K562 (cell line): ENCODE data around the gene CFAP70. TPM values are rescaled to one million over a fixed set of nuclear protein-coding genes. Genes with fewer than 3 reads are reported as not detected.
A peak's percentile ranks its signal among the peaks of the same experiment; 100 is the strongest.

Experiments used
- ATAC-seq: fragments of 200-7000 bp; cut with Tn5 transposase; 3 replicates; pipeline ENCODE4 v1.9.1; 2020; ENCODE audit warnings: moderate library complexity
- BruUV-seq: library from RNA; stranded (reverse); fragments of 400-500 nt; replicated peaks from 2 replicates; lab custom pipeline; 2021; lab: Mats Ljungman, UMichigan
- CTCF ChIA-PET: fragments of 300-600 bp; formaldehyde crosslinking; extraction: SDS; loops from one replicate; lab custom pipeline; 2021; ENCODE audit warnings: low intra/inter-chr PET ratio; lab: Yijun Ruan, JAX
- POLR2A ChIA-PET: fragments of 300-600, 350-650 bp; sonication (Branson Sonifier 250); formaldehyde crosslinking; extraction: SDS; loops from one replicate; lab custom pipeline; 2021; ENCODE audit warnings: antibody characterized with exemption, inconsistent platforms; lab: Yijun Ruan, JAX
- DNase-seq, 4 experiments: peaks; one replicate each; pipeline versions ENCODE4 v3.0.0 to v3.0.0-alpha.2; 2011 to 2018; ENCODE audit warnings: low spot score in 3 of 4, mixed read lengths in 3 of 4; ENCODE audit errors: extremely low read depth in 1 of 4
- FAIRE-seq: peaks from 2 replicates; lab custom pipeline; 2011; peaks lifted over from hg19 to GRCh38; lab: Jason Lieb, UNC
- H2AFZ ChIP-seq: 2 replicates; pipeline ENCODE4 v1.6.0; 2011; ENCODE audit warnings: low read depth, low read length, control low read depth, inconsistent platforms
- H3K27ac ChIP-seq: fragments of 200-600 bp; 3 replicates; pipeline ENCODE4 v1.8.0; 2011; ENCODE audit warnings: low read depth, mild to moderate bottlenecking, control low read depth, inconsistent platforms, low read length, moderate library complexity, mixed read lengths; ENCODE audit errors: extremely low read depth
- H3K27me3 ChIP-seq, 2 experiments: fragments of 300-600 bp in 1 of 2; 2 replicates in 1 of 2; 3 replicates in 1 of 2; pipeline versions ENCODE4 v1.6.0 to v1.8.0; 2011; ENCODE audit warnings: inconsistent platforms in 2 of 2, low read length in 2 of 2, mild to moderate bottlenecking in 1 of 2, mixed read lengths in 1 of 2, moderate library complexity in 1 of 2; ENCODE audit not compliant: control insufficient read depth in 2 of 2, insufficient read depth in 2 of 2
- H3K36me3 ChIP-seq: fragments of 300-600 bp; 3 replicates; pipeline ENCODE4 v1.8.0; 2011; ENCODE audit warnings: mild to moderate bottlenecking, low read length, inconsistent platforms; ENCODE audit not compliant: control insufficient read depth, insufficient read depth
- H3K4me1 ChIP-seq, 2 experiments: fragments of 200-600 bp in 1 of 2; replicated peaks in 1 of 2; 2 replicates in 1 of 2; 3 replicates in 1 of 2; pipeline versions ENCODE4 v1.5.1 to v1.8.0; 2011; ENCODE audit warnings: inconsistent platforms in 2 of 2, low read length in 2 of 2, mild to moderate bottlenecking in 1 of 2, mixed read lengths in 1 of 2, moderate library complexity in 1 of 2; ENCODE audit not compliant: control insufficient read depth in 2 of 2, insufficient read depth in 2 of 2
- H3K4me2 ChIP-seq: 2 replicates; pipeline ENCODE4 v1.6.1; 2011; ENCODE audit warnings: low read length, control low read depth, inconsistent platforms, mixed read lengths; ENCODE audit not compliant: insufficient read depth
- H3K4me3 ChIP-seq: fragments of 200-600 bp; sonication (generic), shearing (Covaris generic); 2 replicates; pipeline ENCODE4 v1.5.1; 2016; ENCODE audit warnings: control low read depth, inconsistent platforms
- H3K79me2 ChIP-seq: fragments of 200-600 bp; 3 replicates; pipeline ENCODE4 v1.8.0; 2011; ENCODE audit warnings: low read length, inconsistent platforms; ENCODE audit not compliant: control insufficient read depth, insufficient read depth
- H3K9ac ChIP-seq, 2 experiments: 2 replicates each; pipeline versions ENCODE4 v1.6.0 to v1.6.1; 2011; ENCODE audit warnings: low read depth in 2 of 2, low read length in 2 of 2, control low read depth in 1 of 2, inconsistent platforms in 1 of 2, mild to moderate bottlenecking in 1 of 2, mixed read lengths in 1 of 2; ENCODE audit not compliant: insufficient read depth in 1 of 2
- H3K9me1 ChIP-seq: one replicate; pipeline ENCODE4 v1.6.0; 2011; ENCODE audit warnings: inconsistent platforms, mild to moderate bottlenecking, low read length, moderate library complexity; ENCODE audit not compliant: control insufficient read depth, insufficient read depth
- H3K9me3 ChIP-seq: replicated peaks from 2 replicates; pipeline ENCODE4 v1.5.1; 2011; ENCODE audit warnings: low read depth, low read length, inconsistent platforms; ENCODE audit not compliant: control insufficient read depth, insufficient read depth
- H4K20me1 ChIP-seq: replicated peaks from 2 replicates; pipeline ENCODE4 v1.6.1; 2011; ENCODE audit warnings: low read length, inconsistent platforms, mixed read lengths; ENCODE audit not compliant: control insufficient read depth, insufficient read depth
- GTF2E2 ChIP-seq: fragments of 200-800 bp; sonication (Bioruptor generic); IDR thresholded peaks from 2 replicates; pipeline ENCODE4 v1.6.1; 2016; ENCODE audit warnings: missing genetic modification characterization, missing compliant biosample characterization
- MYBL2 ChIP-seq, 2 experiments: fragments of 450-650 bp in 1 of 2; sonication (generic) in 1 of 2; formaldehyde crosslinking in 1 of 2; IDR thresholded peaks; 2 replicates each; pipeline versions ENCODE4 v1.6.1 to v1.8.1; 2017 to 2022; ENCODE audit warnings: borderline replicate concordance in 1 of 2, inconsistent platforms in 1 of 2, low read depth in 1 of 2, mild to moderate bottlenecking in 1 of 2, missing genetic modification reagents in 1 of 2, moderate library complexity in 1 of 2
- NEUROD1 ChIP-seq: fragments of 150-350 bp; IDR thresholded peaks from 2 replicates; pipeline ENCODE4 v1.6.1; 2014; ENCODE audit warnings: borderline replicate concordance, low read length, low read depth; ENCODE audit not compliant: partially characterized antibody
- POLR2A ChIP-seq: fragments of 450-650 bp; conservative IDR thresholded peaks from 2 replicates; pipeline ENCODE4 v1.6.1; 2016
- SFPQ ChIP-seq: fragments of 200-400 bp; formaldehyde crosslinking; IDR thresholded peaks from 2 replicates; pipeline ENCODE4 v1.6.1; 2017; ENCODE audit warnings: mild to moderate bottlenecking, low read depth, low read length, moderate library complexity
- TRIM28 ChIP-seq: fragments of 450-650 bp; IDR thresholded peaks from 2 replicates; pipeline ENCODE4 v1.6.1; 2017
- USF1 ChIP-seq: sonication (generic); formaldehyde crosslinking; IDR thresholded peaks from 2 replicates; pipeline ENCODE4 v1.9.0; 2022; ENCODE audit warnings: mild to moderate bottlenecking, missing genetic modification reagents
- WHSC1 ChIP-seq: IDR thresholded peaks from one replicate; pipeline ENCODE4 v1.6.1; 2012; ENCODE audit warnings: low read length, control low read depth, inconsistent platforms
- YY1 ChIP-seq, 3 experiments: IDR thresholded peaks; 2 replicates each; pipeline ENCODE4 v1.6.1; 2011; ENCODE audit warnings: low read length in 2 of 3, mild to moderate bottlenecking in 2 of 3, moderate library complexity in 2 of 3, borderline replicate concordance in 1 of 3, control low read depth in 1 of 3, low read depth in 1 of 3; ENCODE audit not compliant: insufficient read depth in 3 of 3, insufficient replicate concordance in 2 of 3, control insufficient read depth in 1 of 3, insufficient read length in 1 of 3; ENCODE audit errors: extremely low read depth in 1 of 3
- ZBTB7A ChIP-seq: IDR thresholded peaks from 2 replicates; pipeline ENCODE4 v1.6.1; 2011; ENCODE audit warnings: low read depth, mild to moderate bottlenecking, low read length, moderate library complexity, borderline replicate concordance; ENCODE audit not compliant: control insufficient read depth
- WGBS: fragments of 100-300 bp; shearing (Covaris generic); methylation state at CpG from one replicate; pipeline ENCODE4 v1.1.6; 2016; ENCODE audit warnings: low coverage, mixed read lengths; ENCODE audit not compliant: insufficient coverage; ENCODE audit errors: missing lambda C conversion rate; 5-methylcytosine and 5-hydroxymethylcytosine counted together
- in situ Hi-C: fragments of 300-500 bp; cut with MboI; formaldehyde crosslinking; loops from 4 replicates; pipeline ENCODE4 v1.15.0; 2018; ENCODE audit warnings: inconsistent platforms, mixed read lengths
- intact Hi-C: fragments of 100-400 bp; cut with micrococcal nuclease; formaldehyde crosslinking; loops from 2 replicates; pipeline ENCODE4 v1.14.2; 2022
- polyA plus RNA-seq, 8 experiments: library from polyadenylated mRNA; depleted of rRNA in 4 of 8; stranded (reverse) in 5 of 8; unstranded in 3 of 8; fragments of >200 nt; fragmentation: Nextera tagmentation in 2 of 8; fragmentation: Illumina TruSeq in 1 of 8; extraction: Ambion mirVana in 2 of 8; extraction: Trizol in 1 of 8; gene quantifications; 2 replicates each; pipeline versions ENCODE4 v1.2.1 to v1.2.3, GENCODE V29; 2011 to 2014; ENCODE audit warnings: inconsistent platforms in 1 of 8, missing spikeins in 1 of 8
- total RNA-seq, 7 experiments: library from RNA; depleted of rRNA in 6 of 7; stranded (reverse); fragments of >200 nt in 6 of 7; fragmentation: Illumina TruSeq in 2 of 7; extraction: Trizol in 2 of 7; gene quantifications; 2 replicates each; pipeline versions ENCODE4 v1.2.1 to v1.2.3, GENCODE V29; 2011 to 2021; ENCODE audit warnings: low replicate concordance in 1 of 7
- TF ChIP-seq, protein P1 (sequence below): fragments of 450-650 bp; formaldehyde crosslinking; conservative IDR thresholded peaks from 2 replicates; pipeline ENCODE4 v1.4.0; 2022; ENCODE audit warnings: mild to moderate bottlenecking, missing genetic modification characterization

The CFAP70 gene
- total and polyA plus RNA-seq, 9 of the 15 experiments (the other 6 are each of a cell fraction or from before 2014, with no cell fraction given) = 0.27 to 1.6 (median 0.86) TPM

- TF ChIP-seq, protein P1, sequence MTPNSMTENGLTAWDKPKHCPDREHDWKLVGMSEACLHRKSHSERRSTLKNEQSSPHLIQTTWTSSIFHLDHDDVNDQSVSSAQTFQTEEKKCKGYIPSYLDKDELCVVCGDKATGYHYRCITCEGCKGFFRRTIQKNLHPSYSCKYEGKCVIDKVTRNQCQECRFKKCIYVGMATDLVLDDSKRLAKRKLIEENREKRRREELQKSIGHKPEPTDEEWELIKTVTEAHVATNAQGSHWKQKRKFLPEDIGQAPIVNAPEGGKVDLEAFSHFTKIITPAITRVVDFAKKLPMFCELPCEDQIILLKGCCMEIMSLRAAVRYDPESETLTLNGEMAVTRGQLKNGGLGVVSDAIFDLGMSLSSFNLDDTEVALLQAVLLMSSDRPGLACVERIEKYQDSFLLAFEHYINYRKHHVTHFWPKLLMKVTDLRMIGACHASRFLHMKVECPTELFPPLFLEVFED (CRISPR knock-in tag) = peak; percentile 80; the same call in 1 of the 2 replicates
- peak; percentile 5 for TF ChIP-seq USF1 (CRISPR knock-in tag)
- peak; percentile 59 for TF ChIP-seq GTF2E2 (tag)
- TF ChIP-seq, all 486 proteins: peak for 235
Observed at GRCh38 chr10:73252445-73253224, 106.0 kb downstream of the CFAP70 start, which contains the start of gene MRPS16 (continued).

GRCh38 chr10:73251683-73252444 is 106.8 kb downstream of the CFAP70 start:
- ChIA-PET CTCF (interaction anchor here (0.5 kb wide), 1 partner anchor 280 kb away, joined by 3 read pairs; no protein-coding TSS in a partner anchor), POLR2A (interaction anchor here (0.5 to 4.6 kb wide), 16 partner anchors 9 to 773 kb away, joined by 3 to 26 read pairs (median 4); no protein-coding TSS in a partner anchor)
- BruUV-seq = TSS peak; percentile 75
- peak; percentile 73 for ATAC-seq
- Histone ChIP-seq H3K4me2 (peak overlapping the region; percentile 98), H3K9me3 (no peaks in the 10 kb centered on the region), H3K9ac (peak overlapping the region; percentile 88 to 96), H3K36me3 (peaks cover 28% of the 10 kb centered on the region), H3K4me3 (peak overlapping the region; percentile 59), H3K27me3 (no peaks in the 10 kb centered on the region), H3K4me1 (peaks cover 7 to 29% of the 10 kb centered on the region in 2 experiments; a peak in 4 of 5 replicates), H2AFZ (peak overlapping the region; percentile 97), H4K20me1 (no peaks in the 10 kb centered on the region), H3K9me1 (no peaks in the 10 kb centered on the region), H3K79me2 (peaks cover 67% of the 10 kb centered on the region), H3K27ac (peak overlapping the region; percentile 89)
- in situ Hi-C loops (loop anchor here (5.0 kb wide), 2 partner anchors 390 to 625 kb away; partner anchors contain the start of gene MYOZ1), intact Hi-C loops (loop anchor here (2.0 kb wide), 1 partner anchor 83 kb away; the partner anchor contains the start of genes ECD and FAM149B1)
- peak; percentile 67 for FAIRE-seq
- peak in 2 of 4 experiments; percentile 58 to 62 for DNase-seq
- under 1% methylated on average over 23 of the region's 23 CpGs for WGBS
- TF ChIP-seq SFPQ (no peak), NEUROD1 (peak; percentile 12), WHSC1 (peak; percentile 31), YY1 (IDR thresholded peaks at IDR 0.05; ENCODE audit: borderline replicate concordance in 1 of 3, control insufficient read depth in 1 of 3, extremely low read depth in 1 of 3, insufficient read depth in 3 of 3, insufficient read length in 1 of 3, insufficient replicate concordance in 2 of 3, low read depth in 1 of 3, low read length in 2 of 3) (peak in 1 of 3 experiments; percentile 5), TRIM28 (no peak; the same call in 1 of the 2 replicates), POLR2A (no peak), MYBL2 (IDR thresholded peaks at IDR 0.05; ENCODE audit: low read depth) (no peak), MYBL2 (CRISPR knock-in tag; IDR thresholded peaks at IDR 0.05; ENCODE audit: borderline replicate concordance) (no peak), ZBTB7A (0 out of 2 replicates have a peak, but pooled peaks have one; percentile 10)
